ENCODE results near the gene ZNF358. TPM values are rescaled to one million over a fixed set of nuclear protein-coding genes. Genes with fewer than 3 reads are reported as not detected.
A peak's percentile ranks its signal among the peaks of the same experiment; 100 is the strongest.

ZNF358 gene
- total RNA-seq, 1 donor from 2014 or later = 80.8 TPM

DNA sequence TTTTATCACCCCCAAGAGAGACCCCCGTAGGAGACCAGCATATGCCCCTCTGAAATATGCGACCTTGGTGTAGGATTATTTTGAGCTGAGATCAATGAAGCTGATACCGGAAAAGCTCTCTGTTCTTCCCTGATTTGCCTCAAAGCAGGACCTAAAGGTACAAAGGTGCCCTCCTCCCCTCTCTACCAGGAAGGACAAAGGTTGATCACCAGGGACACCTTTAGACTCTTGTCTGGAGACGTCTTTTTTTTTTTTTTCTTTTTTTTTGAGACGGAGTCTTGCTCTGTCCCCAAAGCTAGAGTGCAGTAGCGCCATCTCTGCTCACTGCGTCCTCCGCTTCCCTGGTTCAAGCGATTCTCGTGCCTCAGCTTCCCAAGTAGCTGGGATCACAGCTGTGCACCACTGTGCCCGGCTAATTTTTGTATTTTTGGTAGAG is 26.3 kb upstream of the ZNF358 start:
- TF ChIP-seq CTCF (conservative IDR thresholded peaks at IDR 0.05; ENCODE audit: low read depth, low read length) = peak; percentile 4
- H3K4me3 ChIP-seq (ENCODE audit: low read depth, low read length) = peak overlapping the region; percentile 75
- no peak for DNase-seq (ENCODE audit: low read depth)

DNA sequence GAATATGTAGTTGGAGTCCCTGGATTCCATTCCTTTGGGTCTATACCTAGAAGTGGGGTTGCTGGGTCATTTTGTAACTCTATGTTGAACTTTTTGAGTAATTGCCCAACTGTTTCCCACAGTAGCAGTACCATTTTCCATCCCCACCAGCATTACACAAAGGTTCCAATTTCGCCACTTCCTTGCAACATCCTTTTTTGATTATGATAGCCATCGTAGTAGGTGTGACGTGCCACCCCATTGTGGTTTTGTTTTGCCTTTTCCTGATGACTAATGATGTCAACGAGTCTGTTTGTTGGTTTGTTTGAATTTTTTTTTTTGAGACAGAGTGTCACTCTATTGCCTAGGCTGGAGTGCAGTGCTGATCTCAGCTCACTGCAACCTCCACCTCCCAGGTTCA is 23.8 kb upstream of the ZNF358 start:
- no peak for TF ChIP-seq CTCF (conservative IDR thresholded peaks at IDR 0.05; ENCODE audit: low read depth, low read length)
- DNase-seq (ENCODE audit: low read depth) = no peak
- no peak overlapping the region for H3K4me3 ChIP-seq (ENCODE audit: low read depth, low read length)

GRCh38 chr19:7492558-7492957 is 23.3 kb upstream of the ZNF358 start:
- DNase-seq (ENCODE audit: low read depth) = no peak
- TF ChIP-seq CTCF (conservative IDR thresholded peaks at IDR 0.05; ENCODE audit: low read depth, low read length) = no peak
- H3K4me3 ChIP-seq (ENCODE audit: low read depth, low read length) = no peak overlapping the region

GRCh38 chr19:7494416-7495098 is 21.3 kb upstream of the ZNF358 start:
- no peak for DNase-seq (ENCODE audit: low read depth)
- no peak overlapping the region for H3K4me3 ChIP-seq (ENCODE audit: low read depth, low read length)
- TF ChIP-seq CTCF (conservative IDR thresholded peaks at IDR 0.05; ENCODE audit: low read depth, low read length) = peak; percentile 19

- DNase-seq (ENCODE audit: low read depth) = no peak
- TF ChIP-seq CTCF (conservative IDR thresholded peaks at IDR 0.05; ENCODE audit: low read depth, low read length) = peak; percentile 47
- no peak overlapping the region for H3K4me3 ChIP-seq (ENCODE audit: low read depth, low read length)
Measured at GRCh38 chr19:7497292-7497691, 18.6 kb upstream of the ZNF358 start.

DNA sequence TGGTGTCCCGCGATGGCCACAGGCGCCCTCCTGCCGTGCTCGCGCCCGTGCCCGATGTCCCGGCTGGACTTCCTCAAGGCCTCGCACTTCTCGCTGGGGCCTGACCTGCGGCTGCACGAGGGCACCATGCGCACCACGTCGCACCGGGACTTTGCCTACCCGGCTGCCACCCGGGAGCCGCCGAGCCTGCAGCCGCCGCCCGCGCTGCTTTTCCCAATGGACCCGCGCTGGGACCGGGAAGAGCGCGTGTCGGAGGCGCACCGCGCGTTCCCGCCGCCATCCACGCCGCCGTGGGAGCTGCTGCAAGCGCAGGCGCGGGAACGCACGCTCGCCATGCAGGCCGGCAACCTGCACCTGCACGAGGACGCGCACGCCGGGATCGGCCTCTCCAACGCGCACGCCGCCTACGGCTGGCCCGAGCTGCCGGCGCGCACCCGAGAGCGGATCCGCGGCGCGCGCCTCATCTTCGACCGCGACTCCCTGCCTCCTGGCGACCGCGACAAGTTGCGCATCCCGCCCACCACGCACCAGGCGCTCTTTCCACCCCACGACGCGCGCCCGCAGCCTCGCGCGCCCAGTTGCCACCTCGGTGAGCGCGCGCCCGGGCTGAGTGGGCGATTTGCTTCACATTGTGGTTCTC is 15.0 kb upstream of the ZNF358 start:
- DNase-seq (ENCODE audit: low read depth) = no peak
- no peak for TF ChIP-seq CTCF (conservative IDR thresholded peaks at IDR 0.05; ENCODE audit: low read depth, low read length)
- H3K4me3 ChIP-seq (ENCODE audit: low read depth, low read length) = peak overlapping the region; percentile 31

GRCh38 chr19:7502552-7502951 is 13.4 kb upstream of the ZNF358 start:
- TF ChIP-seq CTCF (conservative IDR thresholded peaks at IDR 0.05; ENCODE audit: low read depth, low read length) = no peak
- H3K4me3 ChIP-seq (ENCODE audit: low read depth, low read length) = no peak overlapping the region
- DNase-seq (ENCODE audit: low read depth) = no peak
